CD14-positive monocyte (primary cell): ENCODE results near the gene PTPN14. TPM values are rescaled to one million over a fixed set of nuclear protein-coding genes. Genes with fewer than 3 reads are reported as not detected.
"Not testable (repeated sequence)": the region's sequence is repeated elsewhere in the genome, so short reads cannot be mapped to it uniquely, and the experiment has no call there.

Experiments
- DNase-seq, 3 donors: peaks; one replicate each; pipeline ENCODE4 v3.0.0-alpha.2; 2011 to 2022
- H2AFZ ChIP-seq: 2 replicates; pipeline ENCODE4 v1.6.0; 2012; ENCODE audit warnings: mild to moderate bottlenecking, low read depth, low read length, inconsistent platforms; ENCODE audit not compliant: insufficient read depth, poor library complexity, severe bottlenecking
- H3K27ac ChIP-seq, 2 donors: 1 replicate in 1 of 2; 2 replicates in 1 of 2; pipeline ENCODE4 v1.5.1; 2012 to 2013; ENCODE audit warnings: low read length in 2 of 2, control low read depth in 1 of 2, inconsistent platforms in 1 of 2, low read depth in 1 of 2, mild to moderate bottlenecking in 1 of 2
- H3K27me3 ChIP-seq, 2 donors: one replicate each; pipeline versions ENCODE4 v1.6.0 to v1.6.1; 2011 to 2013; ENCODE audit warnings: low read length in 2 of 2; ENCODE audit not compliant: control insufficient read depth in 2 of 2, insufficient read depth in 2 of 2
- H3K36me3 ChIP-seq, 2 donors: replicated peaks in 1 of 2; 1 replicate in 1 of 2; 2 replicates in 1 of 2; pipeline versions ENCODE4 v1.5.1 to v1.6.1; 2012 to 2013; ENCODE audit warnings: low read length in 2 of 2, control low read depth in 1 of 2, inconsistent platforms in 1 of 2, mild to moderate bottlenecking in 1 of 2; ENCODE audit not compliant: insufficient read depth in 2 of 2, control insufficient read depth in 1 of 2
- H3K4me1 ChIP-seq, 2 donors: 1 replicate in 1 of 2; 2 replicates in 1 of 2; pipeline versions ENCODE4 v1.5.1 to v1.6.1; 2012 to 2013; ENCODE audit warnings: low read length in 2 of 2, control low read depth in 1 of 2, inconsistent platforms in 1 of 2, mild to moderate bottlenecking in 1 of 2, moderate library complexity in 1 of 2; ENCODE audit not compliant: insufficient read depth in 2 of 2, control insufficient read depth in 1 of 2
- H3K4me2 ChIP-seq: replicated peaks from 2 replicates; pipeline ENCODE3; 2012; ENCODE audit warnings: low read length, moderate library complexity, mild to moderate bottlenecking; ENCODE audit not compliant: poor library complexity, severe bottlenecking; ENCODE audit errors: extremely low read depth
- H3K4me3 ChIP-seq, 3 experiments: fragments of 200-600 bp in 1 of 3; sonication (generic) in 1 of 3; replicated peaks in 1 of 3; 1 replicate in 2 of 3; 2 replicates in 1 of 3; pipeline ENCODE4 v1.5.1; 2011 to 2013; ENCODE audit warnings: low read length in 3 of 3, mild to moderate bottlenecking in 3 of 3, control low read depth in 2 of 3, low read depth in 2 of 3, inconsistent platforms in 1 of 3, moderate library complexity in 1 of 3
- H3K79me2 ChIP-seq: 2 replicates; pipeline ENCODE4 v1.6.0; 2012; ENCODE audit warnings: mild to moderate bottlenecking, control low read depth, inconsistent platforms, low read length, moderate library complexity; ENCODE audit not compliant: insufficient read depth
- H3K9ac ChIP-seq: 2 replicates; pipeline ENCODE4 v1.6.0; 2017; ENCODE audit warnings: low read length, mild to moderate bottlenecking; ENCODE audit not compliant: insufficient read depth, poor library complexity, severe bottlenecking
- H3K9me3 ChIP-seq, 2 donors: replicated peaks in 1 of 2; 1 replicate in 1 of 2; 2 replicates in 1 of 2; pipeline versions ENCODE4 v1.5.1 to v1.6.1; 2012 to 2013; ENCODE audit warnings: low read length in 2 of 2, control low read depth in 1 of 2; ENCODE audit not compliant: control insufficient read depth in 1 of 2, insufficient read depth in 1 of 2
- H4K20me1 ChIP-seq: 2 replicates; pipeline ENCODE4 v1.6.0; 2012; ENCODE audit warnings: mild to moderate bottlenecking, low read length, control low read depth, moderate library complexity; ENCODE audit not compliant: insufficient read depth
- H3K27ac Mint-ChIP-seq, 7 donors: one replicate each; pipeline ENCODE4 v1.8.0; 2020; ENCODE audit warnings: mild to moderate bottlenecking in 7 of 7, mixed read lengths in 7 of 7, moderate library complexity in 6 of 7, inconsistent platforms in 2 of 7
- H3K27me3 Mint-ChIP-seq, 3 donors: one replicate each; pipeline ENCODE4 v1.8.0; 2021 to 2022; ENCODE audit warnings: low read depth in 3 of 3, mild to moderate bottlenecking in 3 of 3, mixed read lengths in 3 of 3, moderate library complexity in 3 of 3, inconsistent platforms in 1 of 3
- H3K36me3 Mint-ChIP-seq, 2 donors: one replicate each; pipeline ENCODE4 v1.8.0; 2020; ENCODE audit warnings: mixed read lengths in 2 of 2, inconsistent platforms in 1 of 2, mild to moderate bottlenecking in 1 of 2
- H3K4me1 Mint-ChIP-seq: one replicate; pipeline ENCODE4 v1.8.0; 2020; ENCODE audit warnings: mild to moderate bottlenecking, mixed read lengths
- H3K4me3 Mint-ChIP-seq, 2 donors: one replicate each; pipeline ENCODE4 v1.8.0; 2020; ENCODE audit warnings: mild to moderate bottlenecking in 2 of 2, mixed read lengths in 2 of 2, moderate library complexity in 1 of 2
- H3K9me3 Mint-ChIP-seq, 7 donors: one replicate each; pipeline ENCODE4 v1.8.0; 2020 to 2022; ENCODE audit warnings: mixed read lengths in 7 of 7, mild to moderate bottlenecking in 6 of 7, moderate library complexity in 6 of 7, inconsistent platforms in 2 of 7
- CTCF ChIP-seq: fragments of 200-600 bp; IDR thresholded peaks from one replicate; pipeline ENCODE4 v1.8.0; 2022; ENCODE audit warnings: antibody characterized with exemption, mild to moderate bottlenecking
- WGBS: methylation state at CpG from one replicate; pipeline ENCODE4 v1.1.5; 2013; ENCODE audit warnings: missing lambda C conversion rate; ENCODE audit not compliant: insufficient coverage; 5-methylcytosine and 5-hydroxymethylcytosine counted together
- intact Hi-C, 2 donors: fragments of 100-400 bp; cut with micrococcal nuclease; formaldehyde crosslinking; loops; one replicate each; pipeline versions ENCODE4 v1.15.0 to v1.15.1; 2023
- polyA plus RNA-seq, 3 donors: library from polyadenylated mRNA; depleted of rRNA in 1 of 3; unstranded in 2 of 3; stranded (reverse) in 1 of 3; fragments of 300-500 nt in 2 of 3; fragments of >200 nt in 1 of 3; fragmentation: Illumina TruSeq in 2 of 3; gene quantifications; 1 replicate in 2 of 3; 2 replicates in 1 of 3; pipeline ENCODE4 v1.2.3, GENCODE V29; 2012 to 2021

The PTPN14 gene
- polyA plus RNA-seq, 3 donors: 0.01 TPM; not detected in 1

DNA sequence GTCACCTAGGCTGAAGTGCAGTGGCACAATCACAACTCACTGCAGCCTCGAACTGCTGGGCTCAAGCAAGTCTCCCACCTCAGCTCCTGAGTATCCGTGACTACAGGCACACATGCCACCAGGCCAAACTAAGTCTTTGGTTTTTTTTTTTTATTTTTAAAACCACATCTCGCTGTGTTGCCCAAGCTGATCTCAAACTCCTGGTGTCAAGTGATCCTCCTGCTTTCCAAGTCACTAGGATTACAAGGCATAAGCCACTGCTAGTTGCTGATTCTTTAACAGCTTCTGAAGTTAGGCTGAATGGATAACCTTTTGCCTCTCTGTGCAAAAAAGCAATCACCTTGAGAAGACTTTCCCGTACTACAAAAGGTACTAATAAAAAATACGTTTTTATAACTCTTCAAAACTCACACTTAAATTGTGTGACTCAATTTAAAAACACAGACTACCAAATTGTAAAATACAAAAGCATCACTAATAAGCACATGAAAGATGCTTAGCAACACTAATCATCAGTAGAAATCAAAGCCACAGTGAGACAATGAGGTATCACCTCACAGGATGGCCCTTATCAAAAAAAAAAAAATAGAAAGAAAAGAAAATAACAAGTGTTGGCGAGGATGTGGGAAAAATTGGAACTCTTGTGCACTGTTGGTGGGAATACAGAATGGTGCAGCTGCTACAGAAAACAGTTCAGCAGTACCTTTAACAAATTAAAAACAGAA lies 40.3 kb downstream of the PTPN14 start:
- no peak overlapping the region for H3K27ac Mint-ChIP-seq
- Histone ChIP-seq H3K4me3 (no peak overlapping the region), H4K20me1 (no peaks in the 10 kb centered on the region), H3K36me3 (no peaks in the 10 kb centered on the region), H3K27ac (no peak overlapping the region), H3K79me2 (no peaks in the 10 kb centered on the region), H2AFZ (no peak overlapping the region), H3K4me2 (no peak overlapping the region), H3K4me1 (peaks cover 8 to 9% of the 10 kb centered on the region in 2 donors), H3K9me3 (no peaks in the 10 kb centered on the region), H3K9ac (no peak overlapping the region), H3K27me3 (no peaks in the 10 kb centered on the region)
- no peaks in the 10 kb centered on the region for H3K36me3 Mint-ChIP-seq
- no peak overlapping the region for H3K4me3 Mint-ChIP-seq
- 88% methylated on average over 2 of the region's 6 CpGs for WGBS
- DNase-seq: no peak
- H3K27me3 Mint-ChIP-seq: peaks cover 1 to 5% (median 4%) of the 10 kb centered on the region in 3 donors
- peaks cover 13% of the 10 kb centered on the region for H3K4me1 Mint-ChIP-seq
- peaks cover 0 to 7% (median 2%) of the 10 kb centered on the region in 7 donors for H3K9me3 Mint-ChIP-seq
- no peak for TF ChIP-seq CTCF
- intact Hi-C loops: no loop called here

DNA sequence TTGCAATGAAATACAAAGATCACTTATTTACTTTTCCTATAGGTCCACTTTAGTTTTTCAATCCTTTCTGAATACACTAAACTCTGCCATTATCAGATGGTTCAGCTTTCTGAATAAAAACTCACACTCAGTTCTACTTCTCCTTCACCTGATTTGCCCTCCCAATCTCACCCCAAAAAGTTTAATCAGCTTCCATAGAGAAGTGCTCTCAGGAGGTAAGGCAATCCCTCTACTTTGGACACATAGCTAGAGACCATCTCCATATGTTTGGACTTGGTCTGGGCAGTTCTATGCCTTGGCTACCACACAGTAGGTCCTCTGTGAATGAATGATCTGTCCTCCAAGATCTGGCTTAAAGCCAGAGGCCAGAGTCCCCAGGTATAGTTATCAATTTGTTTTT lies 40.9 kb downstream of the PTPN14 start:
- no peak overlapping the region for H3K27ac ChIP-seq
- H3K4me1 ChIP-seq: peaks cover 3 to 9% of the 10 kb centered on the region in 2 donors
- peaks cover 10% of the 10 kb centered on the region for H3K4me1 Mint-ChIP-seq
- no peaks in the 10 kb centered on the region for H3K79me2 ChIP-seq
- H3K9ac ChIP-seq: no peak overlapping the region
- H3K36me3 Mint-ChIP-seq: no peaks in the 10 kb centered on the region
- TF ChIP-seq CTCF: no peak
- no peaks in the 10 kb centered on the region for H3K36me3 ChIP-seq
- H3K9me3 Mint-ChIP-seq: peaks cover 0 to 7% (median 2%) of the 10 kb centered on the region in 7 donors
- H2AFZ ChIP-seq: no peak overlapping the region
- no peak overlapping the region for H3K27ac Mint-ChIP-seq
- H3K27me3 ChIP-seq: no peaks in the 10 kb centered on the region
- no peak overlapping the region for H3K4me3 Mint-ChIP-seq
- no peaks in the 10 kb centered on the region for H3K9me3 ChIP-seq
- no peak for DNase-seq
- H3K27me3 Mint-ChIP-seq: peaks cover 1 to 5% (median 4%) of the 10 kb centered on the region in 3 donors
- intact Hi-C loops: no loop called here
- H4K20me1 ChIP-seq: no peaks in the 10 kb centered on the region
- no peak overlapping the region for H3K4me3 ChIP-seq
- no peak overlapping the region for H3K4me2 ChIP-seq

DNA sequence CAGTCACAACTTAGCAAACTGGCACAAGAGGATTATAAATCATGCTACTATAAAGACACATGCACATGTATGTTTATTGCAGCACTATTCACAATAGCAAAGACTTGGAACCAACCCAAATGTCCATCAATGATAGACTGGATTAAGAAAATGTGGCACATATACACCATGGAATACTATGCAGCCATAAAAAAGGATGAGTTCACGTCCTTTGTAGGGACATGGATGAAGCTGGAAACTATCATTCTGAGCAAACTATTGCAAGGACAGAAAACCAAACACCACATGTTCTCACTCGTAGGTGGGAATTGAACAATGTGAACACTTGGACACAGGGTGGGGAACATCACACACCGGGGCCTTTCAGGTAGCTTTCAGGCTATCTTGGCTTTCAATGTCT lies 41.8 kb downstream of the PTPN14 start:
- H3K9me3 ChIP-seq, H3K4me1 ChIP-seq, H3K27me3 ChIP-seq, H3K36me3 ChIP-seq, H3K27ac ChIP-seq, H3K9ac ChIP-seq, H3K4me3 ChIP-seq, intact Hi-C loops, H3K4me1 Mint-ChIP-seq, H3K79me2 ChIP-seq, H4K20me1 ChIP-seq, H3K27me3 Mint-ChIP-seq, H3K36me3 Mint-ChIP-seq, DNase-seq, H3K27ac Mint-ChIP-seq, H2AFZ ChIP-seq, H3K4me2 ChIP-seq, H3K9me3 Mint-ChIP-seq, H3K4me3 Mint-ChIP-seq: not testable (repeated sequence)
- no CpG with 5 or more reads among the region's 3 CpGs for WGBS
